WI38 (cell line): ENCODE results near the gene H2BK1.

Source experiments
- H3K4me3 ChIP-seq: 2 replicates; pipeline ENCODE4 v1.5.1; 2011; ENCODE audit warnings: low read depth, mild to moderate bottlenecking, control low read depth, low read length
- CTCF ChIP-seq: IDR thresholded peaks from 2 replicates; pipeline ENCODE4 v1.5.1; 2012; ENCODE audit warnings: low read depth, mild to moderate bottlenecking, control low read depth, low read length

Gene H2BK1

DNA sequence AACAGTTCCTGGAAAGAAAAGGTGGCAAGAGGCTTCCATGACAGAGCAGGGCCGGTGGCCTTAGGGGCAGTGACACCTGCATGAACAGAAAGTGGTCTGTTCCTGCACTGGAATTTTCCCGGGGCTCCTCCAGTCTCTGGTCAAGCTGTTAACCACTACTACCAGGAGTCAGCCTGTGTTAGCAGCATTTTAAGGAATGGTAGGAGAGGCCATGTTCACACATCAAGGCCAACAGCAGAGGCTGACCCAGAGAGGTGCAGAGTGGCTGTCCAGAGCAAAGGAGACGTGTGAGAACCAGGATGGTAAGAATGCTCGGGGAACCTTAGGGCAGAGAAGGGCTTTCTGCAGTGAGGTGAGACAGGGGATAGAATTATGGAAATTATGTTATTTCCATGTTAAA is 8.5 kb downstream of the H2BK1 start:
- no peak overlapping the region for H3K4me3 ChIP-seq
- TF ChIP-seq CTCF: no peak

- no peak for TF ChIP-seq CTCF
- H3K4me3 ChIP-seq: no peak overlapping the region
These were observed 8.9 kb downstream of the H2BK1 start for GRCh38 chr7:151201344-151201743.

- TF ChIP-seq CTCF: no peak
- H3K4me3 ChIP-seq: no peak overlapping the region
These were observed 11.1 kb downstream of the H2BK1 start for GRCh38 chr7:151198945-151199848.

DNA sequence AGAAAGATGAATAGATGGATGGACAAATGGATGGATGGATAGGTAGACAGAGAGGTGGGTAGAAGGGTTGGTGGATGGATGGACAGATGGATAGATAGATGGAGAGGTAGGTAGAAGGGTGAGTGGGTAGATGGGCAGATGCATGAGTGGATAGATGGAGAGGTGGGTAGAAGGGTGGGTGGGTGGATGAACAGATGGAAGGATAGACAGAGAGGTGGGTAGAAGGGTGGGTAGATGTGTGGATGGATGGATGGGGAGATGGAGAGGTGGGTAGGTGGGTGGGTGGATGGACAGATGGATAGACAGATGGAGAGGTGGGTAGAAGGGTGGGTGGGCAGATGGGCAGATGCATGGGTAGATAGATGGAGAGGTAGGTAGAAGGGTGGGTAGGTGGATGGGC is 12.4 kb downstream of the H2BK1 start:
- H3K4me3 ChIP-seq: no peak overlapping the region
- TF ChIP-seq CTCF: no peak

- H3K4me3 ChIP-seq: no peak overlapping the region
- TF ChIP-seq CTCF: no peak
These were observed 14.5 kb downstream of the H2BK1 start for GRCh38 chr7:151195616-151196450.

GRCh38 chr7:151194188-151194587 is 16.1 kb downstream of the H2BK1 start:
- no peak overlapping the region for H3K4me3 ChIP-seq
- TF ChIP-seq CTCF: no peak
